CD14-positive monocyte (primary cell): ENCODE data around the gene SLAMF6. TPM values are rescaled to one million over a fixed set of nuclear protein-coding genes. Genes with fewer than 3 reads are reported as not detected.

ENCODE experiments used
- DNase-seq, 3 donors: peaks; one replicate each; pipeline ENCODE4 v3.0.0-alpha.2; 2011 to 2022
- H2AFZ ChIP-seq: 2 replicates; pipeline ENCODE4 v1.6.0; 2012; ENCODE audit warnings: mild to moderate bottlenecking, low read depth, low read length, inconsistent platforms; ENCODE audit not compliant: insufficient read depth, poor library complexity, severe bottlenecking
- H3K27ac ChIP-seq, 2 donors: 1 replicate in 1 of 2; 2 replicates in 1 of 2; pipeline ENCODE4 v1.5.1; 2012 to 2013; ENCODE audit warnings: low read length in 2 of 2, control low read depth in 1 of 2, inconsistent platforms in 1 of 2, low read depth in 1 of 2, mild to moderate bottlenecking in 1 of 2
- H3K27me3 ChIP-seq, 2 donors: one replicate each; pipeline versions ENCODE4 v1.6.0 to v1.6.1; 2011 to 2013; ENCODE audit warnings: low read length in 2 of 2; ENCODE audit not compliant: control insufficient read depth in 2 of 2, insufficient read depth in 2 of 2
- H3K36me3 ChIP-seq, 2 donors: replicated peaks in 1 of 2; 1 replicate in 1 of 2; 2 replicates in 1 of 2; pipeline versions ENCODE4 v1.5.1 to v1.6.1; 2012 to 2013; ENCODE audit warnings: low read length in 2 of 2, control low read depth in 1 of 2, inconsistent platforms in 1 of 2, mild to moderate bottlenecking in 1 of 2; ENCODE audit not compliant: insufficient read depth in 2 of 2, control insufficient read depth in 1 of 2
- H3K4me1 ChIP-seq, 2 donors: 1 replicate in 1 of 2; 2 replicates in 1 of 2; pipeline versions ENCODE4 v1.5.1 to v1.6.1; 2012 to 2013; ENCODE audit warnings: low read length in 2 of 2, control low read depth in 1 of 2, inconsistent platforms in 1 of 2, mild to moderate bottlenecking in 1 of 2, moderate library complexity in 1 of 2; ENCODE audit not compliant: insufficient read depth in 2 of 2, control insufficient read depth in 1 of 2
- H3K4me2 ChIP-seq: replicated peaks from 2 replicates; pipeline ENCODE3; 2012; ENCODE audit warnings: low read length, moderate library complexity, mild to moderate bottlenecking; ENCODE audit not compliant: poor library complexity, severe bottlenecking; ENCODE audit errors: extremely low read depth
- H3K4me3 ChIP-seq, 3 experiments: fragments of 200-600 bp in 1 of 3; sonication (generic) in 1 of 3; replicated peaks in 1 of 3; 1 replicate in 2 of 3; 2 replicates in 1 of 3; pipeline ENCODE4 v1.5.1; 2011 to 2013; ENCODE audit warnings: low read length in 3 of 3, mild to moderate bottlenecking in 3 of 3, control low read depth in 2 of 3, low read depth in 2 of 3, inconsistent platforms in 1 of 3, moderate library complexity in 1 of 3
- H3K79me2 ChIP-seq: 2 replicates; pipeline ENCODE4 v1.6.0; 2012; ENCODE audit warnings: mild to moderate bottlenecking, control low read depth, inconsistent platforms, low read length, moderate library complexity; ENCODE audit not compliant: insufficient read depth
- H3K9ac ChIP-seq: 2 replicates; pipeline ENCODE4 v1.6.0; 2017; ENCODE audit warnings: low read length, mild to moderate bottlenecking; ENCODE audit not compliant: insufficient read depth, poor library complexity, severe bottlenecking
- H3K9me3 ChIP-seq, 2 donors: replicated peaks in 1 of 2; 1 replicate in 1 of 2; 2 replicates in 1 of 2; pipeline versions ENCODE4 v1.5.1 to v1.6.1; 2012 to 2013; ENCODE audit warnings: low read length in 2 of 2, control low read depth in 1 of 2; ENCODE audit not compliant: control insufficient read depth in 1 of 2, insufficient read depth in 1 of 2
- H4K20me1 ChIP-seq: 2 replicates; pipeline ENCODE4 v1.6.0; 2012; ENCODE audit warnings: mild to moderate bottlenecking, low read length, control low read depth, moderate library complexity; ENCODE audit not compliant: insufficient read depth
- H3K27ac Mint-ChIP-seq, 7 donors: one replicate each; pipeline ENCODE4 v1.8.0; 2020; ENCODE audit warnings: mild to moderate bottlenecking in 7 of 7, mixed read lengths in 7 of 7, moderate library complexity in 6 of 7, inconsistent platforms in 2 of 7
- H3K27me3 Mint-ChIP-seq, 3 donors: one replicate each; pipeline ENCODE4 v1.8.0; 2021 to 2022; ENCODE audit warnings: low read depth in 3 of 3, mild to moderate bottlenecking in 3 of 3, mixed read lengths in 3 of 3, moderate library complexity in 3 of 3, inconsistent platforms in 1 of 3
- H3K36me3 Mint-ChIP-seq, 2 donors: one replicate each; pipeline ENCODE4 v1.8.0; 2020; ENCODE audit warnings: mixed read lengths in 2 of 2, inconsistent platforms in 1 of 2, mild to moderate bottlenecking in 1 of 2
- H3K4me1 Mint-ChIP-seq: one replicate; pipeline ENCODE4 v1.8.0; 2020; ENCODE audit warnings: mild to moderate bottlenecking, mixed read lengths
- H3K4me3 Mint-ChIP-seq, 2 donors: one replicate each; pipeline ENCODE4 v1.8.0; 2020; ENCODE audit warnings: mild to moderate bottlenecking in 2 of 2, mixed read lengths in 2 of 2, moderate library complexity in 1 of 2
- H3K9me3 Mint-ChIP-seq, 7 donors: one replicate each; pipeline ENCODE4 v1.8.0; 2020 to 2022; ENCODE audit warnings: mixed read lengths in 7 of 7, mild to moderate bottlenecking in 6 of 7, moderate library complexity in 6 of 7, inconsistent platforms in 2 of 7
- CTCF ChIP-seq: fragments of 200-600 bp; IDR thresholded peaks from one replicate; pipeline ENCODE4 v1.8.0; 2022; ENCODE audit warnings: antibody characterized with exemption, mild to moderate bottlenecking
- WGBS: methylation state at CpG from one replicate; pipeline ENCODE4 v1.1.5; 2013; ENCODE audit warnings: missing lambda C conversion rate; ENCODE audit not compliant: insufficient coverage; 5-methylcytosine and 5-hydroxymethylcytosine counted together
- intact Hi-C, 2 donors: fragments of 100-400 bp; cut with micrococcal nuclease; formaldehyde crosslinking; loops; one replicate each; pipeline versions ENCODE4 v1.15.0 to v1.15.1; 2023
- polyA plus RNA-seq, 3 donors: library from polyadenylated mRNA; depleted of rRNA in 1 of 3; unstranded in 2 of 3; stranded (reverse) in 1 of 3; fragments of 300-500 nt in 2 of 3; fragments of >200 nt in 1 of 3; fragmentation: Illumina TruSeq in 2 of 3; gene quantifications; 1 replicate in 2 of 3; 2 replicates in 1 of 3; pipeline ENCODE4 v1.2.3, GENCODE V29; 2012 to 2021

SLAMF6 gene
- polyA plus RNA-seq, 3 donors, result 0.32 to 0.72 (median 0.50) TPM

- Mint-ChIP-seq H3K36me3 (no peaks in the 10 kb centered on the region), H3K27ac (no peak overlapping the region), H3K27me3 (peaks cover 0 to 6% (median 4%) of the 10 kb centered on the region in 3 donors), H3K4me1 (peaks cover 4% of the 10 kb centered on the region), H3K9me3 (peaks cover 0 to 2% (median 0%) of the 10 kb centered on the region in 7 donors), H3K4me3 (no peak overlapping the region)
- intact Hi-C loops, result no loop called here
- H3K4me1 ChIP-seq, result no peaks in the 10 kb centered on the region
- no peaks in the 10 kb centered on the region for H3K79me2 ChIP-seq
- no peak overlapping the region for H2AFZ ChIP-seq
- no peak overlapping the region for H3K27ac ChIP-seq
- no peaks in the 10 kb centered on the region for H3K27me3 ChIP-seq
- H3K9me3 ChIP-seq, result no peaks in the 10 kb centered on the region
- no peak for DNase-seq
- no peaks in the 10 kb centered on the region for H4K20me1 ChIP-seq
- 93% methylated on average over 3 of the region's 4 CpGs for WGBS
- no peak for TF ChIP-seq CTCF
- no peak overlapping the region for H3K9ac ChIP-seq
- no peak overlapping the region for H3K4me3 ChIP-seq
- H3K4me2 ChIP-seq, result no peak overlapping the region
- H3K36me3 ChIP-seq, result no peaks in the 10 kb centered on the region
Observed at GRCh38 chr1:160488347-160489058, 34.6 kb downstream of the SLAMF6 start.

- Histone ChIP-seq H4K20me1 (no peaks in the 10 kb centered on the region), H3K36me3 (no peaks in the 10 kb centered on the region), H3K9ac (no peak overlapping the region), H3K4me3 (no peak overlapping the region), H3K4me2 (no peak overlapping the region), H2AFZ (no peak overlapping the region), H3K27me3 (no peaks in the 10 kb centered on the region), H3K79me2 (no peaks in the 10 kb centered on the region), H3K4me1 (no peaks in the 10 kb centered on the region), H3K9me3 (no peaks in the 10 kb centered on the region), H3K27ac (no peak overlapping the region)
- peaks cover under 1 to 6% (median 2%) of the 10 kb centered on the region in 7 donors for H3K9me3 Mint-ChIP-seq
- H3K4me1 Mint-ChIP-seq, result peaks cover 4% of the 10 kb centered on the region
- H3K36me3 Mint-ChIP-seq, result no peaks in the 10 kb centered on the region
- no peak for TF ChIP-seq CTCF
- 100% methylated on average over 1 of the region's 4 CpGs for WGBS
- no peak for DNase-seq
- H3K27ac Mint-ChIP-seq, result no peak overlapping the region
- intact Hi-C loops, result no loop called here
- peaks cover 2 to 8% (median 4%) of the 10 kb centered on the region in 3 donors for H3K27me3 Mint-ChIP-seq
- H3K4me3 Mint-ChIP-seq, result no peak overlapping the region
Observed at GRCh38 chr1:160486453-160486852, 36.6 kb downstream of the SLAMF6 start.
